ENCODE data around the gene SPATA13.

SPATA13 gene

DNA sequence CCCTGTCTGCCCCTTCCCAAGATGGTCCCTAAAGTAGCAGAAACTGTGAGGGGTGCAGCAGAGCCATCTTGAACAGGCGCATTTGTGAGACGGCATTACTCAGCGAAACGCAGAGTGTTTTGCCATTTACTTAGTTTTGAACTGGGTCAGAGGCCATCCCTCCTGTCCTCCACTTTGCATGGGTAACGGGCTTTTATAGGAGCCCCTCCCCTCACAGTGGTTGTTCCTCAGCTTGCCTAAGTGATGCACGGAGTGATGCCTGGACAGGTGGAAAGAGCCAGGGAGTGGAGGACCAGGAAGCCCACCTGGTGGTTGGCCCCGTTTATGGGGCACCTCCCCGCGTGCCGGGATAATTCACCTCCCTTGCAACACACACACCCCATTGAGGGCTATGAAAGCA, 80.8 kb downstream of the SPATA13 start:
- H3K27me3 ChIP-seq (ENCODE audit: insufficient read depth, low read length), result no peaks in the 10 kb centered on the region
- no peak overlapping the region for H3K9ac ChIP-seq (ENCODE audit: low read length)
- no peak overlapping the region for H4K12ac ChIP-seq (ENCODE audit: low read depth, low read length)
- no peak overlapping the region for H3K27ac ChIP-seq (ENCODE audit: low read depth, low read length)
- H3K4me3 ChIP-seq (ENCODE audit: low read depth, low read length), result no peak overlapping the region
- no peak overlapping the region for H3K14ac ChIP-seq (ENCODE audit: low read length)
- H3K9me3 ChIP-seq (ENCODE audit: insufficient read depth, low read depth, low read length), result no peaks in the 10 kb centered on the region
- no peak overlapping the region for H2BK5ac ChIP-seq (ENCODE audit: low read depth, low read length, poor library complexity)
- H4K91ac ChIP-seq (ENCODE audit: low read depth, low read length), result no peak overlapping the region
- no peak overlapping the region for H3K18ac ChIP-seq (ENCODE audit: low read length)
- no peak overlapping the region for H2BK120ac ChIP-seq (ENCODE audit: insufficient read depth, low read length, poor library complexity)
- no peak overlapping the region for H3K23ac ChIP-seq (ENCODE audit: low read length)
- H3K4me1 ChIP-seq (ENCODE audit: control insufficient read depth in 1 of 2, insufficient read depth in 2 of 2, low read length in 2 of 2), result no peaks in the 10 kb centered on the region
- H3K79me2 ChIP-seq (ENCODE audit: control insufficient read depth, insufficient read depth, low read length, poor library complexity), result no peaks in the 10 kb centered on the region
- DNase-seq, result no peak
- H2AK5ac ChIP-seq (ENCODE audit: low read length), result no peak overlapping the region
- no peak overlapping the region for H2BK12ac ChIP-seq (ENCODE audit: low read length)
- no peak overlapping the region for H3K4ac ChIP-seq (ENCODE audit: low read depth, low read length)
- no peaks in the 10 kb centered on the region for H3K79me1 ChIP-seq (ENCODE audit: low read length)
- WGBS (ENCODE audit: extremely low coverage, insufficient coverage, insufficient read length), result no CpG with 5 or more reads among the region's 10 CpGs
- H2AFZ ChIP-seq (ENCODE audit: insufficient read depth, low read length, poor library complexity), result no peak overlapping the region
- no peak overlapping the region for H3K4me2 ChIP-seq (ENCODE audit: low read length)
- no peak overlapping the region for H4K8ac ChIP-seq (ENCODE audit: low read depth, low read length)
- no peaks in the 10 kb centered on the region for H3K36me3 ChIP-seq (ENCODE audit: control insufficient read depth in 1 of 2, insufficient read depth in 2 of 2, low read length in 2 of 2)

DNA sequence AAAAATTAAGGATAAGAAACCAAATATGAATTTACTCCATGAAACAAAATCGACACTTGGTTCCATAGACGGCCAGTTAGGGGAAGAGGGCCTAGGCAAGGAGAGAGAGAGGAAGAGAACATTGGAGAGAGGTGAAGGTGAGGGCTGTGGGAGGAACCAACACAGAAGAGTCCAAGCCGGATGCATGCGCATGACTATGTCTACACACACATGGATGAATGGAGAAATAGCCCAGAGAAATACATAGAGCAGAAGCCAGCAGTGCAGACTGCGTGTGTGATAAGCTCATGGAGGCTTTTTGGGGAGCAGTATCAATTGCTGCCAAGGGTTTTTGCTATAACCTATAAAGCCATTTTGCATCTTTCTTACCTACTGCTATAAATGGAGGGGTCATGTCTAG, 81.6 kb downstream of the SPATA13 start:
- no peak overlapping the region for H2AK5ac ChIP-seq (ENCODE audit: low read length)
- no peaks in the 10 kb centered on the region for H3K79me1 ChIP-seq (ENCODE audit: low read length)
- no peak overlapping the region for H3K4me2 ChIP-seq (ENCODE audit: low read length)
- no peaks in the 10 kb centered on the region for H3K4me1 ChIP-seq (ENCODE audit: control insufficient read depth in 1 of 2, insufficient read depth in 2 of 2, low read length in 2 of 2)
- no CpG with 5 or more reads among the region's 5 CpGs for WGBS (ENCODE audit: extremely low coverage, insufficient coverage, insufficient read length)
- H3K14ac ChIP-seq (ENCODE audit: low read length), result no peak overlapping the region
- H3K4me3 ChIP-seq (ENCODE audit: low read depth, low read length), result no peak overlapping the region
- no peak overlapping the region for H2AFZ ChIP-seq (ENCODE audit: insufficient read depth, low read length, poor library complexity)
- H3K18ac ChIP-seq (ENCODE audit: low read length), result no peak overlapping the region
- no peak overlapping the region for H2BK12ac ChIP-seq (ENCODE audit: low read length)
- H3K23ac ChIP-seq (ENCODE audit: low read length), result no peak overlapping the region
- DNase-seq, result no peak
- H4K12ac ChIP-seq (ENCODE audit: low read depth, low read length), result no peak overlapping the region
- no peaks in the 10 kb centered on the region for H3K27me3 ChIP-seq (ENCODE audit: insufficient read depth, low read length)
- no peaks in the 10 kb centered on the region for H3K79me2 ChIP-seq (ENCODE audit: control insufficient read depth, insufficient read depth, low read length, poor library complexity)
- no peaks in the 10 kb centered on the region for H3K9me3 ChIP-seq (ENCODE audit: insufficient read depth, low read depth, low read length)
- H3K36me3 ChIP-seq (ENCODE audit: control insufficient read depth in 1 of 2, insufficient read depth in 2 of 2, low read length in 2 of 2), result no peaks in the 10 kb centered on the region
- no peak overlapping the region for H3K9ac ChIP-seq (ENCODE audit: low read length)
- H2BK120ac ChIP-seq (ENCODE audit: insufficient read depth, low read length, poor library complexity), result no peak overlapping the region
- H3K4ac ChIP-seq (ENCODE audit: low read depth, low read length), result no peak overlapping the region
- no peak overlapping the region for H4K8ac ChIP-seq (ENCODE audit: low read depth, low read length)
- no peak overlapping the region for H2BK5ac ChIP-seq (ENCODE audit: low read depth, low read length, poor library complexity)
- no peak overlapping the region for H3K27ac ChIP-seq (ENCODE audit: low read depth, low read length)
- H4K91ac ChIP-seq (ENCODE audit: low read depth, low read length), result no peak overlapping the region

DNA sequence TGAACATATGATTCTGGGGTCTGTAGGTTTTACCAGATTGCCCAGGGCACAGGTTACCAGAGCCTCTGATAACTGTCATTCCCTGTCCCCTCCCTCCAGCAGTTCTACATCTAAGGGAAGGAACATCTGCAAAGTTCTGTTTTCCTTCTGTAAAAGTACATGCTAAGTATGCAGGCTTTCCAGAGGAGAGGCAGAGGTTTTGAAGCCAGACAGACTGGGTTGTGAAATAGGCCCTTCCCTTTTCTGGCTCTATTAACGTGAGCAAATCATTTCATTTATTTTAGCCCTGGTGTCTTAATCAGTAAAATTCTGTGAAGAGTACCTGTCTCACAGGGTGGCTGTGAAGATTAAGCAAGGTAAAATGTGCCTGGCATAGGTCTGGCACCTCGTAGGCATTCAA, 82.8 kb downstream of the SPATA13 start:
- no CpG with 5 or more reads among the region's 2 CpGs for WGBS (ENCODE audit: extremely low coverage, insufficient coverage, insufficient read length)
- H4K91ac ChIP-seq (ENCODE audit: low read depth, low read length), result no peak overlapping the region
- H3K27ac ChIP-seq (ENCODE audit: low read depth, low read length), result no peak overlapping the region
- H3K27me3 ChIP-seq (ENCODE audit: insufficient read depth, low read length), result no peaks in the 10 kb centered on the region
- H2AFZ ChIP-seq (ENCODE audit: insufficient read depth, low read length, poor library complexity), result no peak overlapping the region
- H3K4me3 ChIP-seq (ENCODE audit: low read depth, low read length), result no peak overlapping the region
- H3K9me3 ChIP-seq (ENCODE audit: insufficient read depth, low read depth, low read length), result peaks cover 4% of the 10 kb centered on the region
- H3K4ac ChIP-seq (ENCODE audit: low read depth, low read length), result no peak overlapping the region
- no peaks in the 10 kb centered on the region for H3K4me1 ChIP-seq (ENCODE audit: control insufficient read depth in 1 of 2, insufficient read depth in 2 of 2, low read length in 2 of 2)
- no peak overlapping the region for H2BK120ac ChIP-seq (ENCODE audit: insufficient read depth, low read length, poor library complexity)
- no peaks in the 10 kb centered on the region for H3K79me1 ChIP-seq (ENCODE audit: low read length)
- H2BK12ac ChIP-seq (ENCODE audit: low read length), result no peak overlapping the region
- H3K4me2 ChIP-seq (ENCODE audit: low read length), result no peak overlapping the region
- H4K12ac ChIP-seq (ENCODE audit: low read depth, low read length), result no peak overlapping the region
- H2AK5ac ChIP-seq (ENCODE audit: low read length), result no peak overlapping the region
- H2BK5ac ChIP-seq (ENCODE audit: low read depth, low read length, poor library complexity), result no peak overlapping the region
- no peaks in the 10 kb centered on the region for H3K36me3 ChIP-seq (ENCODE audit: control insufficient read depth in 1 of 2, insufficient read depth in 2 of 2, low read length in 2 of 2)
- H3K14ac ChIP-seq (ENCODE audit: low read length), result no peak overlapping the region
- H4K8ac ChIP-seq (ENCODE audit: low read depth, low read length), result no peak overlapping the region
- H3K18ac ChIP-seq (ENCODE audit: low read length), result no peak overlapping the region
- no peak for DNase-seq
- no peaks in the 10 kb centered on the region for H3K79me2 ChIP-seq (ENCODE audit: control insufficient read depth, insufficient read depth, low read length, poor library complexity)
- no peak overlapping the region for H3K23ac ChIP-seq (ENCODE audit: low read length)
- no peak overlapping the region for H3K9ac ChIP-seq (ENCODE audit: low read length)

DNA sequence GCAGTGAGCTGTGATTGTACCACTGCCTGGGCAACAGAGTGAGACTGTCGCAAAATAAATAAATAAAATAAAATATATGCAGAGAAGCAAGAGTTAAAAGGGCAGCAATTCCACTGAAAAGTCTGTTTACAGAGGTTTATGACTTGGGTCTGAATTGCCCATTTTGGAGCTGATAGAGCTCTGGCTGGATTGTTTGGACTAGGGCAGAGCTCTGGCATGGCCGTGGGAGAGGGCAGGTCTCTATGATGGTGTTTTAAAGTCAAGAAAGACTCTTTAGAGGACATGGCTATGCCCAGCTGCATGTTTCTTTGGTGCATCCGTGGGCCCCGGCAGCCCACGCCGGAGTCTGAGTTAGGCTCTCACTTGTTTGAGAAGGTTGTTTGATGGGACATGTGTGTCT, 84.3 kb downstream of the SPATA13 start:
- no peak for DNase-seq
- Histone ChIP-seq H3K9me3 (ENCODE audit: insufficient read depth, low read depth, low read length) (peaks cover 4% of the 10 kb centered on the region), H4K12ac (ENCODE audit: low read depth, low read length) (no peak overlapping the region), H3K4me3 (ENCODE audit: low read depth, low read length) (no peak overlapping the region), H3K23ac (ENCODE audit: low read length) (no peak overlapping the region), H3K18ac (ENCODE audit: low read length) (no peak overlapping the region), H3K4ac (ENCODE audit: low read depth, low read length) (no peak overlapping the region), H3K9ac (ENCODE audit: low read length) (no peak overlapping the region), H2AK5ac (ENCODE audit: low read length) (no peak overlapping the region), H4K91ac (ENCODE audit: low read depth, low read length) (no peak overlapping the region), H2BK5ac (ENCODE audit: low read depth, low read length, poor library complexity) (no peak overlapping the region), H3K14ac (ENCODE audit: low read length) (no peak overlapping the region), H2BK12ac (ENCODE audit: low read length) (no peak overlapping the region), H3K27ac (ENCODE audit: low read depth, low read length) (no peak overlapping the region), H3K4me2 (ENCODE audit: low read length) (no peak overlapping the region), H2BK120ac (ENCODE audit: insufficient read depth, low read length, poor library complexity) (no peak overlapping the region), H3K36me3 (ENCODE audit: control insufficient read depth in 1 of 2, insufficient read depth in 2 of 2, low read length in 2 of 2) (no peaks in the 10 kb centered on the region), H2AFZ (ENCODE audit: insufficient read depth, low read length, poor library complexity) (no peak overlapping the region), H3K79me1 (ENCODE audit: low read length) (peaks cover 1% of the 10 kb centered on the region), H3K79me2 (ENCODE audit: control insufficient read depth, insufficient read depth, low read length, poor library complexity) (no peaks in the 10 kb centered on the region), H4K8ac (ENCODE audit: low read depth, low read length) (no peak overlapping the region), H3K27me3 (ENCODE audit: insufficient read depth, low read length) (no peaks in the 10 kb centered on the region), H3K4me1 (ENCODE audit: control insufficient read depth in 1 of 2, insufficient read depth in 2 of 2, low read length in 2 of 2) (peaks cover 4 to 6% of the 10 kb centered on the region in 2 experiments)
- no CpG with 5 or more reads among the region's 6 CpGs for WGBS (ENCODE audit: extremely low coverage, insufficient coverage, insufficient read length)

Measured in trophoblast cell (in vitro differentiated cells and primary cell).